IPS-18c (cell line): ENCODE data around the gene STK33.

Experiments used
- H3K4me3 ChIP-seq: 2 replicates; pipeline ENCODE4 v1.7.0; 2013; ENCODE audit warnings: low read depth, mild to moderate bottlenecking, low read length, moderate library complexity; ENCODE audit not compliant: insufficient read depth
- H3K9me3 ChIP-seq: one replicate; pipeline ENCODE4 v1.6.1; 2013; ENCODE audit warnings: mild to moderate bottlenecking, low read length, moderate library complexity; ENCODE audit not compliant: control insufficient read depth, insufficient read depth

The STK33 gene

DNA sequence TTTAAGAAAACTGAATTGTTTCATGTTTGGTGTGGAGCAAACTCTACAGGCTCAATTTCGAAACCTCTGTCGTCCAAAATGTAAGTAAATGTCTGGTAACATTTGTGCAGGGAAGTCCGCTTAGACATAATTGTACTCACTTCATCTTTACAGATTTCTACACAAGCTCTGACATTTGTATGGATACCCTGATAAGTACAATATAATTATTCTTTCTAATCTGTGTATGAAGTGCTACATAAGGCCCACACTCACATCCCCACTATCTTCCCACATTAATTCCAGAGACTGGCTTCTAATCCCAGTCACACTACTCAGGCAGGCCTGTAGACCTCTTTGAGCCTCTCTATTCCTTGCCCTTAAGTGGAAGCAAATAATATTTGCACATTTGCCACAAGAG lies 201.1 kb downstream of the STK33 start:
- peaks cover 9% of the 10 kb centered on the region for H3K9me3 ChIP-seq

DNA sequence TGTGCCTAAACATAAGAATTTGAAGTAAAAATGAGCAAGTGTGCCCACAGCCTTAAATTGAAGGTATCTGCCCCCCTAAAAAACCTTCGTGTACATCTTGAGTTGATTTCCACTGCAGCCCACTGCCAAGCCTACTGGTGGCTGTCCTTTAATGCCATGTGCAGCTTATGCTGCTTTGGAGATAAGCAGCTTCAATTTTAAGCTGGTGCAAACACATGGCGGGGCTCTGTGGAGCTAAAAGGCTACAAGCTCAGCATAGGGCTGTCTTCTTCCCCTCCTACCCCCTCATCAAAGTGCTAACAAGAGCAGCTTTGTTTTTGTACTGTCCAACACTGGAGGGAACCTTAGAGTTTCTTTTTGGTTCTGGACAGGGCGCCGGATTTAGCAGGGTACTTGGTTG lies 201.9 kb downstream of the STK33 start:
- H3K9me3 ChIP-seq: peaks cover 9% of the 10 kb centered on the region

More for the DNA sequence above, 201.1 kb downstream of the STK33 start:
- no peak overlapping the region for H3K4me3 ChIP-seq

DNA sequence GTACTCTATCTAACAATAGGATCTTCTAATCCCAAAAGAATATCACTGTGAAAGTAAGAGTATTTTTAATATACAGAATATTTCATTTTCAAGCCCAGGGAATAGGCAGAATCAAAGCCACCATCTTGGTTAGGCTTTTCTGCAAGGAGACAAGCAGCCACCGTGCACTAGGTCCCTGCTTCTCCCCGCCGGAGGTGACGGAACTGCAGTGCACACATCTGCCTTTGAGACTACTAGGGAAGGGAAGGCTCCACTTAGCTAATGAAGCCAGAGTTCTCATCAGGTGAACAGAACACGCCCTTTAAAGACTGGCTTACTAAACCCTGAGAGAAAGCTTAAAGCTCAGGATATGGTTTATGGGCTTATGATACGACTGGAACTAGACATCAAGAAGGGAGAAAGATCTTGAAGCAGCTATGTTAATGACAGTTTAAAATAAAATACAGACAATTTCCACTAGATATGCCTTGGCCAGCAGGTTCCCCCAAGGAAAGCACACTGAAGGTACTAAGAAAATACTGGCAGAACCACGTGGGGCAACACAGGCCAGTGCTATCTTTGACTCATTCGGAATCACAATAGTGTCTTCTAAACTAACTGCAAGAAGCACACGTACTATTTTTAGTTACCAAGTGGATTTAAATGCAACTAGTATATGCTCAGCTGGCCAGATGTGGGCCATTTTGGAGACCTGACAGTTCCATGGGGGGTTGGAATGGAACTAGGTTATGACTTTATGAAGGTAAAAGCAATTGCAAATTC lies 203.0 kb downstream of the STK33 start:
- H3K4me3 ChIP-seq: no peak overlapping the region
- H3K9me3 ChIP-seq: peaks cover 4% of the 10 kb centered on the region

More for the DNA sequence above, 201.9 kb downstream of the STK33 start:
- no peak overlapping the region for H3K4me3 ChIP-seq

DNA sequence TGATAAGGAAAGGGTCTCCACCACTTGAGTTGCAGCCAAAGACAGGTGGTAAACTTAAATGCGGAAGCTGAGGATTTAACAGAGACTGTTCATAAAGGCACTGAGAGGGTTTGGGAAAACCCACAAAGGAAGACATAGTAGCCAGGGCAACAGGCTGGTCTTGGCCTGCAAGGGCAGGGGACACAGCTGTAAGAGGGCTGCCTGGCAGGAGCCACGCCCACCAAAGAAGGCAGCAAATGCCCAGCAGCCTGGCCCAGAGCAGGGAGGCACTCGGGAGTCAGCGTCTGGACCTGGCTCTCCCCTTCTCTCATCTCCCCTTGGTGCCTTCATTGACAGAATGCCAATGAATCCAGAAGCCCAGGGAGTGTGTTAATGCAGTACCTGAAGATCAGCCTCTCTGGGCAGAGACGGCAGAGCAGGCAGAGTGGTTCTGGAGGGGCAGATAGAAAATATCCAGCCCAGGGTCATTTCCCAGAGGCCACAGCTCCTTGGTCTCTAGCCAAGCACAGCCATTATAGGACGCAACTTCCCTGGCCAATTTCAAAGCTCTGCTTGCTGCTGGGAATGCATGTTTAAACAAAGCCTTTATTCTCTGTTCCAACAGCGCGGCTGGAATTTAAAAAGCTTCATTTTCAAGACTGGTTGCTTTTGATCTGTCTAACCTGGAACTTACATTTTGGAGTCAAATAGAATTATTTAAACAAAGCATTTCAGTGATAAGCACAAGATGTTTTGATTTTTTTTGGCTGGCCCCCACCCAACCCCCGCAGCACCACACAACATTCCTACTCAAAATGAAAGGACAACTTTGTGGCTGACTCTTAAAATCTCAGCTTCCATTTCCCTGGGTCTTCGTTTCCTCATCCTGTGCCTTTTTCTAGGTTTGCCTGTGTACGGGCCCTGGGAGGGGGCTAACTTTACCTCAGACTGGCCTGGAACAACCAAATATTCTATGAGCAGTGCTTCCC lies 204.7 kb downstream of the STK33 start:
- Histone ChIP-seq H3K9me3 (peaks cover 3% of the 10 kb centered on the region), H3K4me3 (no peak overlapping the region)

DNA sequence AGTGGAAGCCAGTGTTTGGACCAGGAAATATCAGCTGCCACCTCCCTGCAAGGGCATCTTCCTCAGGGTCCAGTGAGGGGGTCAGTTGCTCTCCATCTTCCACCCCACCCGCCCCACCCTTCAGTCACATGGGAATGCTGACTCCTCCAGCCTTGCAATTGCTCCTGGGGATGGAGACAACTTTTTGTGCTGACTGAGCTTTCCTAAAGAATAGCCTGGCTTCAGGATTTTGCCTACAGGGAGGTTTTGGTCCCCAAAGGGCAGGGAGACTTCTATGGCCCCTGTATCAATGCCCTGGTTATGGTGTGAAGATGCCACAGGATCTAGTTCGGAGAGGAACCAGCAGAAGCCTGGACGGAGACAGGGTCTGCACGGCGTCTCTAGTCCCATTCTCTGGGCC lies 206.3 kb downstream of the STK33 start:
- Histone ChIP-seq H3K4me3 (no peak overlapping the region), H3K9me3 (peaks cover 3% of the 10 kb centered on the region)

DNA sequence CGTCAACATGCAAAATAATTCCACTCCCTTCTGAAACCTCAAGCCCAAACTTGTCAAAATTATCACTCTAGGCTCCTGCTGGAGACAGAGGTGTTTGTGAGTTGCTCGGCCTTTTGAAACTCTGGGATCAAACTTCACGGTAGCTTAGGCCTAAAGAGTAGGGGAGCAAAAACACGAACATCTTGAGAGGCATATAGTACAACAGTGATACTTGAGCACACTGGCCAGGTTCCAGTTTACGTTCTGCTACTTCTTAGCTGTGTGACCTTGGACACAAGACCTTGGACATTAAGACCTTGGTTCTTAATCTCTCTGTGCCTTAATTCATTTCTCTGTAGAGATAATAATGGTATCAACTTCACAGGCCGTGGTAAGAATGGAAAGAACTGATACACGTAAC lies 206.9 kb downstream of the STK33 start:
- H3K4me3 ChIP-seq: no peak overlapping the region
- H3K9me3 ChIP-seq: no peaks in the 10 kb centered on the region

- H3K9me3 ChIP-seq: no peaks in the 10 kb centered on the region
Measured at GRCh38 chr11:8386134-8386864, 207.7 kb downstream of the STK33 start.

GRCh38 chr11:8384199-8384821 lies 209.7 kb downstream of the STK33 start:
- Histone ChIP-seq H3K4me3 (no peak overlapping the region), H3K9me3 (no peaks in the 10 kb centered on the region)

More at GRCh38 chr11:8386134-8386864, 207.7 kb downstream of the STK33 start:
- H3K4me3 ChIP-seq: no peak overlapping the region

DNA sequence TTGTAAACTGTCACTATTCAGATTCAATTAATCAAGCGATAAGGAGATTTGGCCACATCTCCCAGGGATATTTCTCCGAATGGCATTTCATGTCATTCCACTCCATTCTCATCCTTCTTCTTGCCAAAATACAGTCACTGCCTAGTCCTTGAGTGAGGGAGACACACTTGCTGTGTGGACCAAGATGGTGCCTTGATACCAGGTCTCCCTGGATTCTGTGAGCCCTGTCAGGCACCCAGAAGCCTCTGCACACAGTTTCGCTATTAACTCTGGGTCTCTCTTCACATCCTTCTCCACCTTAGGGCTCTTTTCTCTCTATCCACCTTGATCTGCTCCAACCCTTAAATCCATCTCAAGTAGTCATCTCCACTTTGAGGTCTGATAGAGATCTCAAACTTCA lies 210.4 kb downstream of the STK33 start:
- Histone ChIP-seq H3K4me3 (no peak overlapping the region), H3K9me3 (no peaks in the 10 kb centered on the region)

DNA sequence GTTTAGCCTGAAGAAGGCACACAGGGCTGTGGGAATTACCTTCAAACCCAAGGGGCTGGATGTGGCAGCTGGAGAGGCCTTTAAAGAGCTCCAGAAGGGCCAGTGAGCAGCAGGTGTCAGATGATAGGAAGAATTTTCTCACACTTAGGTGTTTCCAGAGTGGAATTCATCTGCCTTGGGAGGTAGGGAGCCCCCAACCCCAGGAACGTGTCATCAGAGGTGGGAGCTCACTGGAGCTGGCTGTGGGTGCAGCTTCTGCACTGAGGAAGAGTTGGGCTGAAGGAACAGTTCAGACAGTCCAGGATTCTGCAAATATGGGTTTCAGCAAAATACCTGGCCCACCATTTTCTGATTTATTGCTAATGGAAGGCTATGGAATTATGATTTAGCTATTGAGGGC lies 210.8 kb downstream of the STK33 start:
- no peaks in the 10 kb centered on the region for H3K9me3 ChIP-seq
- H3K4me3 ChIP-seq: no peak overlapping the region

GRCh38 chr11:8382436-8383053 lies 211.5 kb downstream of the STK33 start:
- Histone ChIP-seq H3K9me3 (no peaks in the 10 kb centered on the region), H3K4me3 (no peak overlapping the region)

GRCh38 chr11:8381871-8382396 lies 212.1 kb downstream of the STK33 start:
- H3K9me3 ChIP-seq: no peaks in the 10 kb centered on the region
- H3K4me3 ChIP-seq: no peak overlapping the region

GRCh38 chr11:8381343-8381742 lies 212.7 kb downstream of the STK33 start:
- no peak overlapping the region for H3K4me3 ChIP-seq
- H3K9me3 ChIP-seq: no peaks in the 10 kb centered on the region

- no peak overlapping the region for H3K4me3 ChIP-seq
- H3K9me3 ChIP-seq: no peaks in the 10 kb centered on the region
Measured at GRCh38 chr11:8375932-8376331, 218.1 kb downstream of the STK33 start.

- no peak overlapping the region for H3K4me3 ChIP-seq
- H3K9me3 ChIP-seq: no peaks in the 10 kb centered on the region
Measured at GRCh38 chr11:8375460-8375859, 218.6 kb downstream of the STK33 start.

- no peak overlapping the region for H3K4me3 ChIP-seq
- no peaks in the 10 kb centered on the region for H3K9me3 ChIP-seq
Measured at GRCh38 chr11:8374716-8375115, 219.3 kb downstream of the STK33 start.
